MM.1S (cell line): ENCODE data around the gene FRMD1.

Source experiments
- EZH2 ChIP-seq: fragments of 300-600 bp; sonication (generic); optimal IDR thresholded peaks from 2 replicates; pipeline ENCODE3; 2017; ENCODE audit warnings: low read depth, mild to moderate bottlenecking, antibody characterized with exemption, low read length, mixed read lengths
- EZH2phosphoT487 ChIP-seq: fragments of 300-600 bp; sonication (generic); IDR thresholded peaks from 2 replicates; pipeline ENCODE4 v1.6.1; 2018; ENCODE audit warnings: antibody characterized with exemption, low read length
- TF ChIP-seq, protein P1 (sequence below): fragments of 300-600 bp; sonication (generic); IDR thresholded peaks from 2 replicates; pipeline ENCODE4 v1.5.1; 2016; ENCODE audit warnings: antibody characterized with exemption, low read length, mixed read lengths

DNA sequence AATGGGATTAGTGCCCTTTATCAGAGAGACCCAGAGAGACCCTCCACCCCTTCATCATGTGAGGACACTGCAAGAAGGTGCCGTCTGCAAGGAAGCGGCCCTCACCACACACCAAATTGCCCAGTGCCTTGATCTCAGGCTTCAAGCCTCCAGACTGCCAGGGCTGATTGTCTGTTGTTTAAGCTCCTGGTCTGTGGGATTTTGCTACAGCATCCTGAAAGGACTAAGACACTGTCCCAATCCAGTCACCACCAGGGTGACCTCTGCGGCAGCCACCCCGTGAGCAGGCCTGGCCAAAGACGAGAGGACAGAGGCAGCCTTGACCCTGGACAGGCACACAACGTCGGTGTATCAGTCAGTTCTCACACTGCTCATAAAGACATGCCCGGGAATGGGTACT is 13.5 kb upstream of the FRMD1 start:
- TF ChIP-seq, protein P1, sequence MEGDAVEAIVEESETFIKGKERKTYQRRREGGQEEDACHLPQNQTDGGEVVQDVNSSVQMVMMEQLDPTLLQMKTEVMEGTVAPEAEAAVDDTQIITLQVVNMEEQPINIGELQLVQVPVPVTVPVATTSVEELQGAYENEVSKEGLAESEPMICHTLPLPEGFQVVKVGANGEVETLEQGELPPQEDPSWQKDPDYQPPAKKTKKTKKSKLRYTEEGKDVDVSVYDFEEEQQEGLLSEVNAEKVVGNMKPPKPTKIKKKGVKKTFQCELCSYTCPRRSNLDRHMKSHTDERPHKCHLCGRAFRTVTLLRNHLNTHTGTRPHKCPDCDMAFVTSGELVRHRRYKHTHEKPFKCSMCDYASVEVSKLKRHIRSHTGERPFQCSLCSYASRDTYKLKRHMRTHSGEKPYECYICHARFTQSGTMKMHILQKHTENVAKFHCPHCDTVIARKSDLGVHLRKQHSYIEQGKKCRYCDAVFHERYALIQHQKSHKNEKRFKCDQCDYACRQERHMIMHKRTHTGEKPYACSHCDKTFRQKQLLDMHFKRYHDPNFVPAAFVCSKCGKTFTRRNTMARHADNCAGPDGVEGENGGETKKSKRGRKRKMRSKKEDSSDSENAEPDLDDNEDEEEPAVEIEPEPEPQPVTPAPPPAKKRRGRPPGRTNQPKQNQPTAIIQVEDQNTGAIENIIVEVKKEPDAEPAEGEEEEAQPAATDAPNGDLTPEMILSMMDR: no peak
- TF ChIP-seq EZH2 (no peak), EZH2phosphoT487 (no peak)
